ENCODE results near the gene PIK3C2G.

PIK3C2G gene

DNA sequence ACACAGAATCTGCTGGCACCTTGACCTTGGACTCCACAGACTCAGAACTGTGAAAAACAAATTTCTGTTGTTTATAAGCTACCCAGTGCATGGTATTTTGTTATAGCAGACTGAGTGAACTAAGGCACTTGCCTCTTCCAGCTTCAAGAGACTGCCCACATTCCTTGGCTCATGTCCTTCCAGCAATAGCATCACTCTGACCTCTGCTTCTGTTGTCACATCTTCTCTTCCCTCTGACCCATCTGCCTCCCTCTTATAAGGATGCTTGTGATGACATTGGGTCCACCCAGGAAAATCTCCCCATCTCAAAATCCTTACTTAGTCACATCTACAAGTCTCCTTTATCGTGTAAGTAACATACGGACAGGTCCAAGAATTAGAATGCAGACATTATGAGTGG lies 200.4 kb downstream of the PIK3C2G start:
- TF ChIP-seq, protein P1, sequence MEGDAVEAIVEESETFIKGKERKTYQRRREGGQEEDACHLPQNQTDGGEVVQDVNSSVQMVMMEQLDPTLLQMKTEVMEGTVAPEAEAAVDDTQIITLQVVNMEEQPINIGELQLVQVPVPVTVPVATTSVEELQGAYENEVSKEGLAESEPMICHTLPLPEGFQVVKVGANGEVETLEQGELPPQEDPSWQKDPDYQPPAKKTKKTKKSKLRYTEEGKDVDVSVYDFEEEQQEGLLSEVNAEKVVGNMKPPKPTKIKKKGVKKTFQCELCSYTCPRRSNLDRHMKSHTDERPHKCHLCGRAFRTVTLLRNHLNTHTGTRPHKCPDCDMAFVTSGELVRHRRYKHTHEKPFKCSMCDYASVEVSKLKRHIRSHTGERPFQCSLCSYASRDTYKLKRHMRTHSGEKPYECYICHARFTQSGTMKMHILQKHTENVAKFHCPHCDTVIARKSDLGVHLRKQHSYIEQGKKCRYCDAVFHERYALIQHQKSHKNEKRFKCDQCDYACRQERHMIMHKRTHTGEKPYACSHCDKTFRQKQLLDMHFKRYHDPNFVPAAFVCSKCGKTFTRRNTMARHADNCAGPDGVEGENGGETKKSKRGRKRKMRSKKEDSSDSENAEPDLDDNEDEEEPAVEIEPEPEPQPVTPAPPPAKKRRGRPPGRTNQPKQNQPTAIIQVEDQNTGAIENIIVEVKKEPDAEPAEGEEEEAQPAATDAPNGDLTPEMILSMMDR (IDR thresholded peaks at IDR 0.05; ENCODE audit: insufficient read depth, low read length, poor library complexity, severe bottlenecking), result no peak
- Histone ChIP-seq H3K36me3 (ENCODE audit: control insufficient read depth, insufficient read depth, low read length) (no peaks in the 10 kb centered on the region), H3K27me3 (replicated peaks; ENCODE audit: control insufficient read depth, insufficient read depth, low read length) (no peaks in the 10 kb centered on the region), H3K4me3 (replicated peaks; ENCODE audit: low read depth, low read length) (no peak overlapping the region)
- DNase-seq (ENCODE audit: extremely low read depth, insufficient read length), result no peak

- Histone ChIP-seq H3K4me3 (replicated peaks; ENCODE audit: low read depth, low read length) (no peak overlapping the region), H3K36me3 (ENCODE audit: control insufficient read depth, insufficient read depth, low read length) (no peaks in the 10 kb centered on the region), H3K27me3 (replicated peaks; ENCODE audit: control insufficient read depth, insufficient read depth, low read length) (no peaks in the 10 kb centered on the region)
- DNase-seq (ENCODE audit: extremely low read depth, insufficient read length), result no peak
- TF ChIP-seq, protein P1 (IDR thresholded peaks at IDR 0.05; ENCODE audit: insufficient read depth, low read length, poor library complexity, severe bottlenecking), result no peak
These were observed 201.1 kb downstream of the PIK3C2G start for GRCh38 chr12:18462442-18462841.

- Histone ChIP-seq H3K36me3 (ENCODE audit: control insufficient read depth, insufficient read depth, low read length) (no peaks in the 10 kb centered on the region), H3K4me3 (replicated peaks; ENCODE audit: low read depth, low read length) (no peak overlapping the region), H3K27me3 (replicated peaks; ENCODE audit: control insufficient read depth, insufficient read depth, low read length) (no peaks in the 10 kb centered on the region)
- no peak for DNase-seq (ENCODE audit: extremely low read depth, insufficient read length)
- TF ChIP-seq, protein P1 (IDR thresholded peaks at IDR 0.05; ENCODE audit: insufficient read depth, low read length, poor library complexity, severe bottlenecking), result no peak
These were observed 206.4 kb downstream of the PIK3C2G start for GRCh38 chr12:18467620-18468245.

- DNase-seq (ENCODE audit: extremely low read depth, insufficient read length), result no peak
- H3K36me3 ChIP-seq (ENCODE audit: control insufficient read depth, insufficient read depth, low read length), result no peaks in the 10 kb centered on the region
These were observed 207.1 kb downstream of the PIK3C2G start for GRCh38 chr12:18468246-18469075.

GRCh38 chr12:18470251-18470650 lies 208.9 kb downstream of the PIK3C2G start:
- no peak for DNase-seq (ENCODE audit: extremely low read depth, insufficient read length)
- Histone ChIP-seq H3K36me3 (ENCODE audit: control insufficient read depth, insufficient read depth, low read length) (no peaks in the 10 kb centered on the region), H3K27me3 (replicated peaks; ENCODE audit: control insufficient read depth, insufficient read depth, low read length) (no peaks in the 10 kb centered on the region), H3K4me3 (replicated peaks; ENCODE audit: low read depth, low read length) (no peak overlapping the region)
- TF ChIP-seq, protein P1 (IDR thresholded peaks at IDR 0.05; ENCODE audit: insufficient read depth, low read length, poor library complexity, severe bottlenecking), result no peak

More at GRCh38 chr12:18468246-18469075, 207.1 kb downstream of the PIK3C2G start:
- TF ChIP-seq, protein P1 (IDR thresholded peaks at IDR 0.05; ENCODE audit: insufficient read depth, low read length, poor library complexity, severe bottlenecking), result no peak
- Histone ChIP-seq H3K27me3 (replicated peaks; ENCODE audit: control insufficient read depth, insufficient read depth, low read length) (no peaks in the 10 kb centered on the region), H3K4me3 (replicated peaks; ENCODE audit: low read depth, low read length) (no peak overlapping the region)

All from GM06990 (cell line).